H9 (cell line): ENCODE data around the gene NT5DC3. TPM values are rescaled to one million over a fixed set of nuclear protein-coding genes. Genes with fewer than 3 reads are reported as not detected.
A peak's percentile ranks its signal among the peaks of the same experiment; 100 is the strongest.

Experiments
- DNase-seq: peaks from one replicate; pipeline ENCODE4 v3.0.0-alpha.2; 2017
- H2AFZ ChIP-seq: one replicate; pipeline ENCODE4 v1.6.1; 2013; ENCODE audit warnings: mild to moderate bottlenecking, low read length, control low read depth, moderate library complexity
- H2AK5ac ChIP-seq: 2 replicates; pipeline ENCODE4 v1.6.1; 2013; ENCODE audit warnings: low read length, control low read depth, mixed read lengths; ENCODE audit not compliant: insufficient read length
- H2BK120ac ChIP-seq: one replicate; pipeline ENCODE4 v1.6.1; 2013; ENCODE audit warnings: low read depth, mild to moderate bottlenecking, low read length, control low read depth, inconsistent platforms; ENCODE audit not compliant: poor library complexity, severe bottlenecking
- H2BK12ac ChIP-seq: 2 replicates; pipeline ENCODE4 v1.6.1; 2013; ENCODE audit warnings: low read length, control low read depth, mixed read lengths, low read depth; ENCODE audit not compliant: insufficient read length
- H2BK15ac ChIP-seq: 2 replicates; pipeline ENCODE4 v1.6.1; 2013; ENCODE audit warnings: low read depth, low read length, control low read depth
- H2BK20ac ChIP-seq: one replicate; pipeline ENCODE4 v1.6.1; 2013; ENCODE audit warnings: low read depth, mild to moderate bottlenecking, low read length, control low read depth, inconsistent platforms; ENCODE audit not compliant: poor library complexity, severe bottlenecking
- H2BK5ac ChIP-seq: 2 replicates; pipeline ENCODE4 v1.6.1; 2013; ENCODE audit warnings: low read length, control low read depth, mixed read lengths; ENCODE audit not compliant: insufficient read length
- H3K14ac ChIP-seq: 2 replicates; pipeline ENCODE4 v1.6.1; 2013; ENCODE audit warnings: low read length, control low read depth; ENCODE audit not compliant: insufficient read depth
- H3K18ac ChIP-seq: 2 replicates; pipeline ENCODE4 v1.6.1; 2013; ENCODE audit warnings: low read depth, mild to moderate bottlenecking, mixed read lengths, low read length, control low read depth; ENCODE audit not compliant: insufficient read length
- H3K23ac ChIP-seq: 2 replicates; pipeline ENCODE4 v1.6.1; 2013; ENCODE audit warnings: low read length, control low read depth, mixed read lengths, low read depth; ENCODE audit not compliant: insufficient read length
- H3K23me2 ChIP-seq: 2 replicates; pipeline ENCODE4 v1.6.1; 2013; ENCODE audit warnings: low read depth, mild to moderate bottlenecking, mixed read lengths, low read length, control low read depth; ENCODE audit not compliant: insufficient read length, poor library complexity, severe bottlenecking
- H3K27ac ChIP-seq: 2 replicates; pipeline ENCODE4 v1.5.1; 2013; ENCODE audit warnings: low read length, control low read depth, mixed read lengths, low read depth; ENCODE audit not compliant: insufficient read length
- H3K27me3 ChIP-seq: 2 replicates; pipeline ENCODE4 v1.6.1; 2013; ENCODE audit warnings: low read length, control low read depth, inconsistent platforms; ENCODE audit not compliant: insufficient read depth
- H3K4ac ChIP-seq: 2 replicates; pipeline ENCODE4 v1.6.1; 2013; ENCODE audit warnings: low read depth, mild to moderate bottlenecking, control low read depth, inconsistent platforms, low read length, moderate library complexity
- H3K4me1 ChIP-seq: 2 replicates; pipeline ENCODE4 v1.6.1; 2013; ENCODE audit warnings: low read length, control low read depth, inconsistent platforms; ENCODE audit not compliant: insufficient read depth
- H3K4me2 ChIP-seq: 2 replicates; pipeline ENCODE4 v1.6.1; 2013; ENCODE audit warnings: low read length, control low read depth, mixed read lengths; ENCODE audit not compliant: insufficient read length, insufficient read depth
- H3K56ac ChIP-seq: 2 replicates; pipeline ENCODE4 v1.6.1; 2013; ENCODE audit warnings: low read depth, mild to moderate bottlenecking, mixed read lengths, low read length, control low read depth; ENCODE audit not compliant: insufficient read length
- H3K79me1 ChIP-seq: 2 replicates; pipeline ENCODE4 v1.6.1; 2013; ENCODE audit warnings: low read depth, mild to moderate bottlenecking, moderate library complexity, low read length, control low read depth, inconsistent platforms; ENCODE audit not compliant: insufficient read depth, poor library complexity, severe bottlenecking
- H3K79me2 ChIP-seq: 2 replicates; pipeline ENCODE4 v1.6.1; 2013; ENCODE audit warnings: low read length, control low read depth, inconsistent platforms; ENCODE audit not compliant: insufficient read depth
- H3K9ac ChIP-seq: 2 replicates; pipeline ENCODE4 v1.6.1; 2013; ENCODE audit warnings: low read length, control low read depth, mixed read lengths; ENCODE audit not compliant: insufficient read length; ENCODE audit errors: extremely low read depth
- H3K9me3 ChIP-seq: one replicate; pipeline ENCODE4 v1.6.1; 2013; ENCODE audit warnings: low read depth, low read length, inconsistent platforms; ENCODE audit not compliant: control insufficient read depth
- H3T11ph ChIP-seq: one replicate; pipeline ENCODE4 v1.6.1; 2013; ENCODE audit warnings: mild to moderate bottlenecking, low read length, control low read depth, inconsistent platforms
- H4K20me1 ChIP-seq: one replicate; pipeline ENCODE4 v1.6.1; 2013; ENCODE audit not compliant: control insufficient read depth, insufficient read length, insufficient read depth
- H4K5ac ChIP-seq: 2 replicates; pipeline ENCODE4 v1.6.1; 2013; ENCODE audit warnings: low read depth, mild to moderate bottlenecking, mixed read lengths, low read length, control low read depth; ENCODE audit not compliant: insufficient read length
- H4K8ac ChIP-seq: replicated peaks from 2 replicates; pipeline ENCODE4 v1.6.1; 2013; ENCODE audit warnings: low read length, control low read depth, mixed read lengths, low read depth; ENCODE audit not compliant: insufficient read length
- H4K91ac ChIP-seq: 2 replicates; pipeline ENCODE4 v1.6.1; 2013; ENCODE audit warnings: low read depth, mild to moderate bottlenecking, moderate library complexity, mixed read lengths, low read length, control low read depth; ENCODE audit not compliant: insufficient read length
- H3K27ac Mint-ChIP-seq, 3 experiments: 2 replicates in 2 of 3; 3 replicates in 1 of 3; pipeline ENCODE4 v1.8.0; 2020 to 2021; ENCODE audit warnings: mixed read lengths in 3 of 3, mild to moderate bottlenecking in 1 of 3, moderate library complexity in 1 of 3
- H3K27me3 Mint-ChIP-seq: 2 replicates; pipeline ENCODE4 v1.8.0; 2021; ENCODE audit warnings: low read depth, mild to moderate bottlenecking, moderate library complexity, mixed read lengths
- H3K36me3 Mint-ChIP-seq, 3 experiments: 2 replicates in 2 of 3; 3 replicates in 1 of 3; pipeline ENCODE4 v1.8.0; 2020 to 2021; ENCODE audit warnings: low read depth in 3 of 3, mixed read lengths in 3 of 3; ENCODE audit not compliant: insufficient read depth in 1 of 3
- H3K4me1 Mint-ChIP-seq, 2 experiments: 2 replicates each; pipeline ENCODE4 v1.8.0; 2020; ENCODE audit warnings: mixed read lengths in 2 of 2
- H3K4me3 Mint-ChIP-seq, 2 experiments: 2 replicates in 1 of 2; 3 replicates in 1 of 2; pipeline ENCODE4 v1.8.0; 2020 to 2021; ENCODE audit warnings: mild to moderate bottlenecking in 2 of 2, mixed read lengths in 2 of 2, moderate library complexity in 1 of 2
- H3K9me3 Mint-ChIP-seq, 2 experiments: 2 replicates in 1 of 2; 3 replicates in 1 of 2; pipeline ENCODE4 v1.8.0; 2020; ENCODE audit warnings: mild to moderate bottlenecking in 2 of 2, mixed read lengths in 2 of 2, moderate library complexity in 1 of 2
- CTCF ChIP-seq: fragments of 200-600 bp; sonication (generic); conservative IDR thresholded peaks from 3 replicates; pipeline ENCODE4 v1.8.0; 2021; ENCODE audit warnings: antibody characterized with exemption, mild to moderate bottlenecking
- WGBS: extraction: QIAGEN DNeasy Blood & Tissue Kit; methylation state at CpG from one replicate; pipeline ENCODE4 v1.1.7; 2013; ENCODE audit warnings: missing lambda C conversion rate, low lambda C conversion rate, mixed read lengths; ENCODE audit not compliant: insufficient read length; ENCODE audit errors: extremely low coverage; 5-methylcytosine and 5-hydroxymethylcytosine counted together
- total RNA-seq: library from RNA; stranded (reverse); gene quantifications from 2 replicates; pipeline ENCODE4 v1.2.1, GENCODE V29; 2021

NT5DC3 gene
- total RNA-seq, 1 experiment from 2014 or later, result 13.6 TPM

DNA sequence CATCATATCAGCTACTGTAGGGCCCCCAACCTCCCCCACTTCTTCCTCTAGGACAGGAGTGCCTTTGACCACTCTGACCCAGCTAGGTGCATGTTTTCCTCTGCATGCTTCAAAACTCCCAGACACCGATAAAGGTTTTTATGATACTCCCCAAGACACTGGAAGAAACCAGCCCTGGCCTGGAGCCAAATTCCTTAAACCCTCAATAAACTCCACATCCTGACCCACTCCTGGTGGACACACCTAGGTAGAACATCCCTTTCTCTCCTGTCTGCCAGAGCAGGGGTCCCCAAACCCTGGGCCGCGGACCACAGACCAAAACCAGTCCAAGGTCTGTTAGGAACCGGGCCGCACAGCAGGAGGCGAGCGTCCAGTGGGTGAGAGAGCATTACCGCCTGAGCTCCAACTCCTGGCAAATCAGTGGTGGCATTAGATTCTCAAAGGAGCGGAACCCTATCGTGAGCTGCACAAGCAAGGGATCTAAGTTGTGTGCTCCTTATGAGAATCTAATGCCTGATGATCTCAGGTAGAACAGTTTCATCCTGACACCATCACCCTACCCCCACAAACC is 49.6 kb downstream of the NT5DC3 start:
- Mint-ChIP-seq H3K36me3 (peaks cover 25 to 45% (median 29%) of the 10 kb centered on the region in 3 experiments), H3K27me3 (no peaks in the 10 kb centered on the region), H3K27ac (peak overlapping the region in 1 of 3 experiments; percentile 89; a peak in 3 of 7 replicates), H3K4me3 (no peak overlapping the region), H3K9me3 (no peaks in the 10 kb centered on the region), H3K4me1 (peaks cover 0 to 7% of the 10 kb centered on the region in 2 experiments; a peak in 2 of 4 replicates)
- Histone ChIP-seq H3K18ac (no peak overlapping the region), H3K9me3 (no peaks in the 10 kb centered on the region), H3K4me1 (no peaks in the 10 kb centered on the region), H2AFZ (no peak overlapping the region), H3K4ac (no peak overlapping the region), H3K9ac (no peak overlapping the region), H4K20me1 (no peaks in the 10 kb centered on the region), H2BK20ac (no peak overlapping the region), H3K79me1 (no peaks in the 10 kb centered on the region), H3K79me2 (no peaks in the 10 kb centered on the region), H2AK5ac (no peak overlapping the region), H3K14ac (no peak overlapping the region), H2BK15ac (no peak overlapping the region), H3K27ac (no peak overlapping the region), H3K23ac (no peak overlapping the region), H4K5ac (no peak overlapping the region), H2BK120ac (no peak overlapping the region), H3K4me2 (no peak overlapping the region), H3K27me3 (no peaks in the 10 kb centered on the region), H3T11ph (no peak overlapping the region), H2BK5ac (no peak overlapping the region), H4K91ac (no peak overlapping the region), H3K56ac (no peak overlapping the region), H2BK12ac (no peak overlapping the region), H4K8ac (no peak overlapping the region), H3K23me2 (no peaks in the 10 kb centered on the region)
- no peak for DNase-seq
- no peak for TF ChIP-seq CTCF
- WGBS, result no CpG with 5 or more reads among the region's 10 CpGs
